ENCODE measurements around the gene SIPA1. TPM values are rescaled to one million over a fixed set of nuclear protein-coding genes. Genes with fewer than 3 reads are reported as not detected.
A peak's percentile ranks its signal among the peaks of the same experiment; 100 is the strongest.

Gene SIPA1
- total and polyA plus RNA-seq, 2 of the 13 experiments (the other 11 are each of a cell fraction or from before 2014, with no cell fraction given): 5.8 to 7.7 TPM

DNA sequence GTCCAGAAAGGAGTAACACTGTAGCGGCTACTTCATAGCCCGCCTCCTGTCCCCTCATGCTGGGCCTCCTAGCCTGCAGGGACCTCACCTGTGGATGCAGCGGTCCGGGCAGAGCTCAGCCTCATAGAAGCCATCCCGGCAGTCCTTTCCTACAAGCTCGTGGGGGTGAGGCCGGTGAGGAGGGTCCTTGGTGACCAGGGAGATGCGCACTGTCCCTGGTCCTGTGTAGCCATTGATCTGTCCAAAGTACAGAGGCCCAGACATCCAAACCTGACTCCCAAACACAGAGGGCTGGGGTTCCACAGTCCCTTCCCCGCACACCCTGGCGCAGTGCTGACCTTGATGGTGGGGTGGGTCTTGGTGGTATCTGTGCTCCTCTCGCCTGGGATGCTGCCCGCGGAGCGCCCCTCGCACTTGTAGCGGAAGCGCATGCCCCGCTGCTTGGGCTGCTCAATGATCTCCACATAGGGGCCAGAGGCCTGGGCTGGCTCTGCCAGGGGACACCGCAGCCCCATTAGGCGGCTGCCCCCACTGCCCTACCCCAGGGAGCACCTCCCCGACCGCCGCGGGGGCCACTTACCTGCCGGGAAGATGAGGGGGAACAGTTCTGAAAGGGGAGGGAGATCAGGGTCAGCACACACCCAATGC, 23.8 kb downstream of the SIPA1 start (continued):
- TF ChIP-seq, protein P1, sequence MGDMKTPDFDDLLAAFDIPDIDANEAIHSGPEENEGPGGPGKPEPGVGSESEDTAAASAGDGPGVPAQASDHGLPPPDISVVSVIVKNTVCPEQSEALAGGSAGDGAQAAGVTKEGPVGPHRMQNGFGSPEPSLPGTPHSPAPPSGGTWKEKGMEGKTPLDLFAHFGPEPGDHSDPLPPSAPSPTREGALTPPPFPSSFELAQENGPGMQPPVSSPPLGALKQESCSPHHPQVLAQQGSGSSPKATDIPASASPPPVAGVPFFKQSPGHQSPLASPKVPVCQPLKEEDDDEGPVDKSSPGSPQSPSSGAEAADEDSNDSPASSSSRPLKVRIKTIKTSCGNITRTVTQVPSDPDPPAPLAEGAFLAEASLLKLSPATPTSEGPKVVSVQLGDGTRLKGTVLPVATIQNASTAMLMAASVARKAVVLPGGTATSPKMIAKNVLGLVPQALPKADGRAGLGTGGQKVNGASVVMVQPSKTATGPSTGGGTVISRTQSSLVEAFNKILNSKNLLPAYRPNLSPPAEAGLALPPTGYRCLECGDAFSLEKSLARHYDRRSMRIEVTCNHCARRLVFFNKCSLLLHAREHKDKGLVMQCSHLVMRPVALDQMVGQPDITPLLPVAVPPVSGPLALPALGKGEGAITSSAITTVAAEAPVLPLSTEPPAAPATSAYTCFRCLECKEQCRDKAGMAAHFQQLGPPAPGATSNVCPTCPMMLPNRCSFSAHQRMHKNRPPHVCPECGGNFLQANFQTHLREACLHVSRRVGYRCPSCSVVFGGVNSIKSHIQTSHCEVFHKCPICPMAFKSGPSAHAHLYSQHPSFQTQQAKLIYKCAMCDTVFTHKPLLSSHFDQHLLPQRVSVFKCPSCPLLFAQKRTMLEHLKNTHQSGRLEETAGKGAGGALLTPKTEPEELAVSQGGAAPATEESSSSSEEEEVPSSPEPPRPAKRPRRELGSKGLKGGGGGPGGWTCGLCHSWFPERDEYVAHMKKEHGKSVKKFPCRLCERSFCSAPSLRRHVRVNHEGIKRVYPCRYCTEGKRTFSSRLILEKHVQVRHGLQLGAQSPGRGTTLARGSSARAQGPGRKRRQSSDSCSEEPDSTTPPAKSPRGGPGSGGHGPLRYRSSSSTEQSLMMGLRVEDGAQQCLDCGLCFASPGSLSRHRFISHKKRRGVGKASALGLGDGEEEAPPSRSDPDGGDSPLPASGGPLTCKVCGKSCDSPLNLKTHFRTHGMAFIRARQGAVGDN (CRISPR knock-in tag; IDR thresholded peaks at IDR 0.05): peak; percentile 82
- TF ChIP-seq NPAS2 (CRISPR knock-in tag; IDR thresholded peaks at IDR 0.05; ENCODE audit: borderline replicate concordance) (no peak), PAF1 (CRISPR knock-in tag; IDR thresholded peaks at IDR 0.05) (no peak), ZNF670 (CRISPR knock-in tag; IDR thresholded peaks at IDR 0.05; ENCODE audit: borderline replicate concordance) (0 out of 2 replicates have a peak, but pooled peaks have one; percentile 17), ZBTB7B (CRISPR knock-in tag; IDR thresholded peaks at IDR 0.05) (peak; percentile 59; the same call in 1 of the 2 replicates), LCORL (IDR thresholded peaks at IDR 0.05) (no peak), LCORL (CRISPR knock-in tag; IDR thresholded peaks at IDR 0.05) (peak; percentile 80; the same call in 1 of the 2 replicates), ZNF138 (CRISPR knock-in tag; IDR thresholded peaks at IDR 0.05; ENCODE audit: low read depth) (0 out of 2 replicates have a peak, but pooled peaks have one; percentile 25), ZNF776 (CRISPR knock-in tag; IDR thresholded peaks at IDR 0.05) (peak; percentile 74; the same call in 1 of the 2 replicates), ZNF772 (CRISPR knock-in tag; IDR thresholded peaks at IDR 0.05) (0 out of 2 replicates have a peak, but pooled peaks have one; percentile 28), ZKSCAN5 (CRISPR knock-in tag; IDR thresholded peaks at IDR 0.05) (no peak), ZFYVE20 (CRISPR knock-in tag; IDR thresholded peaks at IDR 0.05; ENCODE audit: borderline replicate concordance, low read depth) (no peak), ZNF841 (CRISPR knock-in tag; IDR thresholded peaks at IDR 0.05; ENCODE audit: borderline replicate concordance) (no peak)
- TF ChIP-seq, protein P2, sequence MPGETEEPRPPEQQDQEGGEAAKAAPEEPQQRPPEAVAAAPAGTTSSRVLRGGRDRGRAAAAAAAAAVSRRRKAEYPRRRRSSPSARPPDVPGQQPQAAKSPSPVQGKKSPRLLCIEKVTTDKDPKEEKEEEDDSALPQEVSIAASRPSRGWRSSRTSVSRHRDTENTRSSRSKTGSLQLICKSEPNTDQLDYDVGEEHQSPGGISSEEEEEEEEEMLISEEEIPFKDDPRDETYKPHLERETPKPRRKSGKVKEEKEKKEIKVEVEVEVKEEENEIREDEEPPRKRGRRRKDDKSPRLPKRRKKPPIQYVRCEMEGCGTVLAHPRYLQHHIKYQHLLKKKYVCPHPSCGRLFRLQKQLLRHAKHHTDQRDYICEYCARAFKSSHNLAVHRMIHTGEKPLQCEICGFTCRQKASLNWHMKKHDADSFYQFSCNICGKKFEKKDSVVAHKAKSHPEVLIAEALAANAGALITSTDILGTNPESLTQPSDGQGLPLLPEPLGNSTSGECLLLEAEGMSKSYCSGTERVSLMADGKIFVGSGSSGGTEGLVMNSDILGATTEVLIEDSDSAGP (CRISPR knock-in tag; IDR thresholded peaks at IDR 0.05; ENCODE audit: borderline replicate concordance): peak; percentile 69; the same call in 1 of the 2 replicates
- TF ChIP-seq, protein P3, sequence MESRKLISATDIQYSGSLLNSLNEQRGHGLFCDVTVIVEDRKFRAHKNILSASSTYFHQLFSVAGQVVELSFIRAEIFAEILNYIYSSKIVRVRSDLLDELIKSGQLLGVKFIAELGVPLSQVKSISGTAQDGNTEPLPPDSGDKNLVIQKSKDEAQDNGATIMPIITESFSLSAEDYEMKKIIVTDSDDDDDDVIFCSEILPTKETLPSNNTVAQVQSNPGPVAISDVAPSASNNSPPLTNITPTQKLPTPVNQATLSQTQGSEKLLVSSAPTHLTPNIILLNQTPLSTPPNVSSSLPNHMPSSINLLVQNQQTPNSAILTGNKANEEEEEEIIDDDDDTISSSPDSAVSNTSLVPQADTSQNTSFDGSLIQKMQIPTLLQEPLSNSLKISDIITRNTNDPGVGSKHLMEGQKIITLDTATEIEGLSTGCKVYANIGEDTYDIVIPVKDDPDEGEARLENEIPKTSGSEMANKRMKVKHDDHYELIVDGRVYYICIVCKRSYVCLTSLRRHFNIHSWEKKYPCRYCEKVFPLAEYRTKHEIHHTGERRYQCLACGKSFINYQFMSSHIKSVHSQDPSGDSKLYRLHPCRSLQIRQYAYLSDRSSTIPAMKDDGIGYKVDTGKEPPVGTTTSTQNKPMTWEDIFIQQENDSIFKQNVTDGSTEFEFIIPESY (CRISPR knock-in tag; IDR thresholded peaks at IDR 0.05): peak; percentile 82
- TF ChIP-seq, protein P4, sequence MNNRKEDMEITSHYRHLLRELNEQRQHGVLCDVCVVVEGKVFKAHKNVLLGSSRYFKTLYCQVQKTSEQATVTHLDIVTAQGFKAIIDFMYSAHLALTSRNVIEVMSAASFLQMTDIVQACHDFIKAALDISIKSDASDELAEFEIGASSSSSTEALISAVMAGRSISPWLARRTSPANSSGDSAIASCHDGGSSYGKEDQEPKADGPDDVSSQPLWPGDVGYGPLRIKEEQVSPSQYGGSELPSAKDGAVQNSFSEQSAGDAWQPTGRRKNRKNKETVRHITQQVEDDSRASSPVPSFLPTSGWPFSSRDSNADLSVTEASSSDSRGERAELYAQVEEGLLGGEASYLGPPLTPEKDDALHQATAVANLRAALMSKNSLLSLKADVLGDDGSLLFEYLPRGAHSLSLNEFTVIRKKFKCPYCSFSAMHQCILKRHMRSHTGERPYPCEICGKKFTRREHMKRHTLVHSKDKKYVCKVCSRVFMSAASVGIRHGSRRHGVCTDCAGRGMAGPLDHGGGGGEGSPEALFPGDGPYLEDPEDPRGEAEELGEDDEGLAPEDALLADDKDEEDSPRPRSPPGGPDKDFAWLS (CRISPR knock-in tag; IDR thresholded peaks at IDR 0.05; ENCODE audit: borderline replicate concordance): no peak
- TF ChIP-seq, protein P5, sequence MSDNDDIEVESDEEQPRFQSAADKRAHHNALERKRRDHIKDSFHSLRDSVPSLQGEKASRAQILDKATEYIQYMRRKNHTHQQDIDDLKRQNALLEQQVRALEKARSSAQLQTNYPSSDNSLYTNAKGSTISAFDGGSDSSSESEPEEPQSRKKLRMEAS (IDR thresholded peaks at IDR 0.05): peak; percentile 4; the same call in 1 of the 2 replicates
